ENCODE data around the gene ARSG. TPM values are rescaled to one million over a fixed set of nuclear protein-coding genes. Genes with fewer than 3 reads are reported as not detected.

ARSG gene
- total and polyA plus RNA-seq, 2 donors (not counting 1 experiment from before 2014, with no cell fraction given) = 5.5 to 18.4 TPM

GRCh38 chr17:68343976-68344375 lies 52.7 kb downstream of the ARSG start:
- intact Hi-C loops (cut with micrococcal nuclease) = no loop called here
- H3K9me3 ChIP-seq (ENCODE audit: control extremely low read depth in 1 of 3, control insufficient read depth in 2 of 3, insufficient read depth in 1 of 3, low read length in 2 of 3) = no peaks in the 10 kb centered on the region
- H3K4me3 ChIP-seq (ENCODE audit: control extremely low read depth in 1 of 5, extremely low read depth in 1 of 5, insufficient read depth in 1 of 5, low read depth in 2 of 5, low read length in 4 of 5) = no peak overlapping the region
- no peak overlapping the region for H3K27ac ChIP-seq (ENCODE audit: low read length in 2 of 2)
- Mint-ChIP-seq H3K4me3 (no peak overlapping the region), H3K9me3 (ENCODE audit: insufficient read depth) (no peaks in the 10 kb centered on the region), H3K4me1 (peaks cover 31% of the 10 kb centered on the region), H3K27ac (no peak overlapping the region), H3K27me3 (peaks cover 3% of the 10 kb centered on the region)
- DNase-seq (no peak), ATAC-seq (ENCODE audit: low read depth) (no peak)
- no peak for TF ChIP-seq EZH2 (IDR thresholded peaks at IDR 0.05; ENCODE audit: borderline replicate concordance, insufficient read depth, low read depth, low read length, poor library complexity, severe bottlenecking)
- TF ChIP-seq CTCF (IDR thresholded peaks at IDR 0.05) = no peak
- ChIA-PET CTCF (interaction anchor here (1.0 kb wide), 1 partner anchor 172 kb away, joined by 3 read pairs; no protein-coding TSS in a partner anchor), POLR2A (no interaction called here)
- no peak overlapping the region for H2AFZ ChIP-seq (ENCODE audit: insufficient read depth, low read depth, low read length, poor library complexity, severe bottlenecking)
- no peak overlapping the region for H3K9ac ChIP-seq (ENCODE audit: low read length)
- H3K36me3 ChIP-seq (replicated peaks in 1 of 2; ENCODE audit: control extremely low read depth in 1 of 2, control insufficient read depth in 1 of 2, extremely low read depth in 1 of 2, insufficient read depth in 2 of 2, low read length in 1 of 2) = no peaks in the 10 kb centered on the region
- H3K4me1 ChIP-seq (ENCODE audit: control insufficient read depth in 2 of 2, insufficient read depth in 2 of 2, low read length in 2 of 2) = peaks cover 25 to 28% of the 10 kb centered on the region in 2 donors
- H3K4me2 ChIP-seq (replicated peaks; ENCODE audit: low read depth, low read length, poor library complexity, severe bottlenecking) = no peak overlapping the region
- peaks cover 0 to 3% (median 0%) of the 10 kb centered on the region in 4 experiments for H3K27me3 ChIP-seq (replicated peaks in 1 of 4; ENCODE audit: control extremely low read depth in 1 of 4, control insufficient read depth in 3 of 4, insufficient read depth in 4 of 4, low read length in 3 of 4)
- H3K79me2 ChIP-seq (ENCODE audit: control insufficient read depth, insufficient read depth, low read length) = no peaks in the 10 kb centered on the region
- 56% methylated on average over 5 of the region's 5 CpGs for WGBS (ENCODE audit: insufficient coverage)
- no peaks in the 10 kb centered on the region for H4K20me1 ChIP-seq (ENCODE audit: control insufficient read depth, insufficient read depth, low read length, poor library complexity, severe bottlenecking)

GRCh38 chr17:68344701-68345136 lies 53.4 kb downstream of the ARSG start:
- ATAC-seq (ENCODE audit: low read depth) (no peak), DNase-seq (no peak)
- peak overlapping the region; percentile 5 for H3K4me2 ChIP-seq (replicated peaks; ENCODE audit: low read depth, low read length, poor library complexity, severe bottlenecking)
- ChIA-PET POLR2A (no interaction called here), CTCF (interaction anchor here (0.9 to 1.0 kb wide), 2 partner anchors 54 to 172 kb away, joined by 3 read pairs; no protein-coding TSS in a partner anchor)
- Mint-ChIP-seq H3K9me3 (ENCODE audit: insufficient read depth) (no peaks in the 10 kb centered on the region), H3K4me3 (peak overlapping the region; percentile 14), H3K27ac (no peak overlapping the region), H3K27me3 (peaks cover 6% of the 10 kb centered on the region), H3K4me1 (peaks cover 31% of the 10 kb centered on the region)
- peaks cover 25 to 28% of the 10 kb centered on the region in 2 donors for H3K4me1 ChIP-seq (ENCODE audit: control insufficient read depth in 2 of 2, insufficient read depth in 2 of 2, low read length in 2 of 2)
- H4K20me1 ChIP-seq (ENCODE audit: control insufficient read depth, insufficient read depth, low read length, poor library complexity, severe bottlenecking) = no peaks in the 10 kb centered on the region
- no peaks in the 10 kb centered on the region for H3K9me3 ChIP-seq (ENCODE audit: control extremely low read depth in 1 of 3, control insufficient read depth in 2 of 3, insufficient read depth in 1 of 3, low read length in 2 of 3)
- no peaks in the 10 kb centered on the region for H3K79me2 ChIP-seq (ENCODE audit: control insufficient read depth, insufficient read depth, low read length)
- H3K36me3 ChIP-seq (replicated peaks in 1 of 2; ENCODE audit: control extremely low read depth in 1 of 2, control insufficient read depth in 1 of 2, extremely low read depth in 1 of 2, insufficient read depth in 2 of 2, low read length in 1 of 2) = no peaks in the 10 kb centered on the region
- H3K27ac ChIP-seq (ENCODE audit: low read length in 2 of 2) = no peak overlapping the region
- intact Hi-C loops (cut with micrococcal nuclease) = no loop called here
- H3K27me3 ChIP-seq (replicated peaks in 1 of 4; ENCODE audit: control extremely low read depth in 1 of 4, control insufficient read depth in 3 of 4, insufficient read depth in 4 of 4, low read length in 3 of 4) = peaks cover 0 to 3% (median 0%) of the 10 kb centered on the region in 4 experiments
- 51% methylated on average over 4 of the region's 4 CpGs for WGBS (ENCODE audit: insufficient coverage)
- H2AFZ ChIP-seq (ENCODE audit: insufficient read depth, low read depth, low read length, poor library complexity, severe bottlenecking) = no peak overlapping the region
- no peak overlapping the region for H3K9ac ChIP-seq (ENCODE audit: low read length)
- H3K4me3 ChIP-seq (ENCODE audit: control extremely low read depth in 1 of 5, extremely low read depth in 1 of 5, insufficient read depth in 1 of 5, low read depth in 2 of 5, low read length in 4 of 5) = no peak overlapping the region
- TF ChIP-seq EZH2 (IDR thresholded peaks at IDR 0.05; ENCODE audit: borderline replicate concordance, insufficient read depth, low read depth, low read length, poor library complexity, severe bottlenecking) = no peak
- TF ChIP-seq CTCF (IDR thresholded peaks at IDR 0.05) = no peak

Data from B cell (primary cell).